HFFc6 (cell line): ENCODE data around the gene UNC93B1. TPM values are rescaled to one million over a fixed set of nuclear protein-coding genes. Genes with fewer than 3 reads are reported as not detected.

ENCODE experiments used
- DNase-seq: peaks from one replicate; pipeline ENCODE4 v3.0.0-alpha.2; 2018
- H3K27ac Mint-ChIP-seq: 2 replicates; pipeline ENCODE4 v1.8.0; 2020; ENCODE audit warnings: mild to moderate bottlenecking, mixed read lengths
- H3K27me3 Mint-ChIP-seq: 2 replicates; pipeline ENCODE4 v1.8.0; 2021; ENCODE audit warnings: mild to moderate bottlenecking, moderate library complexity, mixed read lengths; ENCODE audit not compliant: insufficient read depth
- H3K36me3 Mint-ChIP-seq: 2 replicates; pipeline ENCODE4 v1.8.0; 2021; ENCODE audit warnings: low read depth, mixed read lengths
- H3K4me1 Mint-ChIP-seq: 2 replicates; pipeline ENCODE4 v1.8.0; 2020; ENCODE audit warnings: low read depth, mixed read lengths
- H3K4me3 Mint-ChIP-seq: 2 replicates; pipeline ENCODE4 v1.8.0; 2020; ENCODE audit warnings: mild to moderate bottlenecking, moderate library complexity, mixed read lengths
- H3K9me3 Mint-ChIP-seq: 2 replicates; pipeline ENCODE4 v1.8.0; 2020; ENCODE audit warnings: mild to moderate bottlenecking, mixed read lengths
- long read RNA-seq: library from polyadenylated mRNA; unstranded; transcript quantifications from one replicate; pipeline ENCODE4 v2.0.0, GENCODE V29; 2019
- total RNA-seq, 6 experiments: library from RNA; stranded (reverse); fragmentation: NEBNext Ultra II Directional; extraction: Animal tissue kit (Norgen Biotek cat#: 25700); gene quantifications; 2 replicates in 1 of 6; 3 replicates in 5 of 6; pipeline ENCODE4 v1.2.3, GENCODE V29; 2021
- TF ChIP-seq, protein P1 (sequence below): fragments of 200-600 bp; sonication (generic); IDR thresholded peaks from 2 replicates; pipeline ENCODE4 v1.5.0; 2021; ENCODE audit warnings: antibody characterized with exemption, mild to moderate bottlenecking

Gene UNC93B1, protein sequence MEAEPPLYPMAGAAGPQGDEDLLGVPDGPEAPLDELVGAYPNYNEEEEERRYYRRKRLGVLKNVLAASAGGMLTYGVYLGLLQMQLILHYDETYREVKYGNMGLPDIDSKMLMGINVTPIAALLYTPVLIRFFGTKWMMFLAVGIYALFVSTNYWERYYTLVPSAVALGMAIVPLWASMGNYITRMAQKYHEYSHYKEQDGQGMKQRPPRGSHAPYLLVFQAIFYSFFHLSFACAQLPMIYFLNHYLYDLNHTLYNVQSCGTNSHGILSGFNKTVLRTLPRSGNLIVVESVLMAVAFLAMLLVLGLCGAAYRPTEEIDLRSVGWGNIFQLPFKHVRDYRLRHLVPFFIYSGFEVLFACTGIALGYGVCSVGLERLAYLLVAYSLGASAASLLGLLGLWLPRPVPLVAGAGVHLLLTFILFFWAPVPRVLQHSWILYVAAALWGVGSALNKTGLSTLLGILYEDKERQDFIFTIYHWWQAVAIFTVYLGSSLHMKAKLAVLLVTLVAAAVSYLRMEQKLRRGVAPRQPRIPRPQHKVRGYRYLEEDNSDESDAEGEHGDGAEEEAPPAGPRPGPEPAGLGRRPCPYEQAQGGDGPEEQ
- total RNA-seq: 10 to 100 TPM; 17.2 to 23.0 (median 19.9) TPM
- long read RNA-seq, partial matches to known transcripts: 0 of 2 reads
- long read RNA-seq, other reads (novel, unspliced or antisense): 0 of 2 reads

DNA sequence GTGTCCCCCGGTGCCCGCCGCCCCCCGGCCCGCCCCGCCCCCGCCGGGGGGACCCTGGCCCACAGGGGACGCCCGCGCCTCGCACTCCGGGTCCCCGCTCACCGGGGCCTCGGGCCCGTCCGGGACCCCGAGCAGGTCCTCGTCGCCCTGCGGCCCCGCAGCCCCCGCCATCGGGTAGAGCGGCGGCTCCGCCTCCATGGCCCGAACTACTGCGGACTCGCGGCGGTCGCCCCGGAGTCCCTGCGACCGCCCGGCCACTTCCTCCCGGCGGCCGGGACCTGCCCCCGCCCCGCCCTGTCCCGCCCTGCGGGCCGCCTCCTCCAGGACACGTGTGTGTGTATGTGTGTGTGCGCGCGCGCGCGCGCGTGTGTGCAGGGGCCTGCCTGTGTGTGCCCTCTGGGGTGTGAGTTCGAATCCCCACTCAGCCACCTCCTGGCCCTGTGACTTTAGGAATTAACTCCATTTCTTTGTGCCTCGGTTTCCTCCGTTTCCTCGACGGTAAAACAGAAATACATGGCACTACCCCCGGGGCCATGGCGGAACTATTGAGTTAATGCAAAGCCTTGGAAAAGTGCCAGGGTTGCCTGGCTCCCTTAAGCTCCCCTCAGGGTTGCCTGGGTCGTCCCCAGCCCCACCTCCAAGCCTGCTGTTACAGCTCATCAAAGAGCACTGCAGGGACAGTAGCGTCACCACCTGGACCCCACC, at the start of gene UNC93B1:
TSS of gene UNC93B1 (minus strand) at position 252 of the 705 bp plus-strand sequence. CDS start at position 198, 54 bp downstream.
- Mint-ChIP-seq H3K4me1 (peaks cover 24% of the 10 kb centered on the region), H3K27me3 (no peaks in the 10 kb centered on the region), H3K9me3 (no peaks in the 10 kb centered on the region), H3K4me3 (peak within 1 kb of the TSS; percentile 86), H3K27ac (peak within 1 kb of the TSS; percentile 64), H3K36me3 (no peaks in the 10 kb centered on the region)
- TF ChIP-seq, protein P1, sequence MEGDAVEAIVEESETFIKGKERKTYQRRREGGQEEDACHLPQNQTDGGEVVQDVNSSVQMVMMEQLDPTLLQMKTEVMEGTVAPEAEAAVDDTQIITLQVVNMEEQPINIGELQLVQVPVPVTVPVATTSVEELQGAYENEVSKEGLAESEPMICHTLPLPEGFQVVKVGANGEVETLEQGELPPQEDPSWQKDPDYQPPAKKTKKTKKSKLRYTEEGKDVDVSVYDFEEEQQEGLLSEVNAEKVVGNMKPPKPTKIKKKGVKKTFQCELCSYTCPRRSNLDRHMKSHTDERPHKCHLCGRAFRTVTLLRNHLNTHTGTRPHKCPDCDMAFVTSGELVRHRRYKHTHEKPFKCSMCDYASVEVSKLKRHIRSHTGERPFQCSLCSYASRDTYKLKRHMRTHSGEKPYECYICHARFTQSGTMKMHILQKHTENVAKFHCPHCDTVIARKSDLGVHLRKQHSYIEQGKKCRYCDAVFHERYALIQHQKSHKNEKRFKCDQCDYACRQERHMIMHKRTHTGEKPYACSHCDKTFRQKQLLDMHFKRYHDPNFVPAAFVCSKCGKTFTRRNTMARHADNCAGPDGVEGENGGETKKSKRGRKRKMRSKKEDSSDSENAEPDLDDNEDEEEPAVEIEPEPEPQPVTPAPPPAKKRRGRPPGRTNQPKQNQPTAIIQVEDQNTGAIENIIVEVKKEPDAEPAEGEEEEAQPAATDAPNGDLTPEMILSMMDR: no peak
- DNase-seq: peak; percentile 77

GRCh38 chr11:68053117-68053516, 49.2 kb upstream of the UNC93B1 start:
- Mint-ChIP-seq H3K27ac (no peak overlapping the region), H3K9me3 (no peaks in the 10 kb centered on the region), H3K4me1 (peaks cover 4% of the 10 kb centered on the region; the same call in 1 of the 2 replicates), H3K27me3 (peaks cover 4% of the 10 kb centered on the region), H3K4me3 (no peak overlapping the region), H3K36me3 (peaks cover 16% of the 10 kb centered on the region)
- no peak for DNase-seq
- TF ChIP-seq, protein P1: no peak

DNA sequence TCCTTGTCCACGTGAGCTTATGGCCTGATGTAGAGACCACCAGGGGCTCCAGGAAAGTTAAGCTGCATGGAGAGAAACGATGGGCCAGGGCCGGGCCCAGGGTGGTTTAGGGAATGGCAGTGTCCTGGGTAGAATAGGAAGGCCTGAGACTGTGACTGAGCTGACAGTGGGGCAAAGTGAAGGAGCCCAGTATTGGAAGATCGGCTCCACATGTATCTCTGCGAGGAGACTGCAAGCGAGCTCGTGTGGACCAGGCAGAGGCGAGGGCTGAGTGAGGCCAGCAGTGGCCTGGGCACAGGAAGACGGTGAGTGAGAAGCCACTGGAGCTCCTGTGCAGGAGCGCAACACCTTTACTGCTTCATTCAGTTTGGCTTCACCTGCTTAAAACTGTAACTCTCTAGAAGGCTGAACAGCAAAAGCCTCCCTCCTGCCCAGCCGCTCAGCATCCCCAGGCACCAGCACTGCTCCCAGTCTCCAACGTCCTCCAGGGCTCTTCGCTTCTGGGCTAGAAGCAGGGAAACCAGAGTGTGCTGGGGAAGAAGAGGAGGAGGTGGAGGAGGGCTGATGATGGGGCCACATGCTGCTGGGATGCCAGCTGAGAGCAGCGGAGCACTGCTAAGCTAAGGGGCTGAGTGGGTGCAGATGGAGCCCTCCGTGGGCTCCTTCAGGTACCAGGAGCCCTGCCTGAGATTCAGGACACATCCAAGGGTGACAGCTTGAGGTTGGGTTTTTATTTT, 48.4 kb upstream of the UNC93B1 start:
- no peak overlapping the region for H3K27ac Mint-ChIP-seq
- H3K4me3 Mint-ChIP-seq: no peak overlapping the region
- H3K9me3 Mint-ChIP-seq: no peaks in the 10 kb centered on the region
- TF ChIP-seq, protein P1: no peak
- peaks cover 4% of the 10 kb centered on the region; the same call in 1 of the 2 replicates for H3K4me1 Mint-ChIP-seq
- DNase-seq: no peak
- H3K27me3 Mint-ChIP-seq: peaks cover 4% of the 10 kb centered on the region
- peaks cover 16% of the 10 kb centered on the region for H3K36me3 Mint-ChIP-seq

GRCh38 chr11:68051191-68052136, 47.6 kb upstream of the UNC93B1 start:
- H3K36me3 Mint-ChIP-seq: peaks cover 16% of the 10 kb centered on the region

More at GRCh38 chr11:68051191-68052136, 47.6 kb upstream of the UNC93B1 start:
- H3K9me3 Mint-ChIP-seq: no peaks in the 10 kb centered on the region
- peaks cover 4% of the 10 kb centered on the region; the same call in 1 of the 2 replicates for H3K4me1 Mint-ChIP-seq
- peaks cover 4% of the 10 kb centered on the region for H3K27me3 Mint-ChIP-seq
- TF ChIP-seq, protein P1: no peak
- no peak overlapping the region for H3K4me3 Mint-ChIP-seq
- H3K27ac Mint-ChIP-seq: no peak overlapping the region
- no peak for DNase-seq
